Endothelial cell of umbilical vein (primary cell): Measurements from ENCODE around the gene PLD6.
"Not testable (repeated sequence)": the region's sequence is repeated elsewhere in the genome, so short reads cannot be mapped to it uniquely, and the experiment has no call there.

Experiments used
- JUN ChIP-seq: IDR thresholded peaks from 2 replicates; pipeline ENCODE4 v1.6.1; 2011; ENCODE audit warnings: borderline replicate concordance, low read depth; ENCODE audit not compliant: insufficient read length, insufficient read depth
- POLR2A ChIP-seq: IDR thresholded peaks from 2 replicates; pipeline ENCODE4 v1.6.1; 2012; ENCODE audit warnings: low read depth, mild to moderate bottlenecking, control low read depth, low read length
- TF ChIP-seq, protein P1 (sequence below), 2 donors: IDR thresholded peaks; 1 replicate in 1 of 2; 2 replicates in 1 of 2; pipeline ENCODE4 v1.5.1; 2011; ENCODE audit warnings: low read length in 2 of 2, mild to moderate bottlenecking in 2 of 2, moderate library complexity in 2 of 2, control low read depth in 1 of 2, inconsistent platforms in 1 of 2, low read depth in 1 of 2; ENCODE audit not compliant: insufficient read depth in 1 of 2; ENCODE audit errors: extremely low read depth in 1 of 2
- TF ChIP-seq, protein P2 (sequence below): IDR thresholded peaks from 2 replicates; pipeline ENCODE4 v1.6.1; 2011; ENCODE audit not compliant: insufficient read depth, insufficient read length

DNA sequence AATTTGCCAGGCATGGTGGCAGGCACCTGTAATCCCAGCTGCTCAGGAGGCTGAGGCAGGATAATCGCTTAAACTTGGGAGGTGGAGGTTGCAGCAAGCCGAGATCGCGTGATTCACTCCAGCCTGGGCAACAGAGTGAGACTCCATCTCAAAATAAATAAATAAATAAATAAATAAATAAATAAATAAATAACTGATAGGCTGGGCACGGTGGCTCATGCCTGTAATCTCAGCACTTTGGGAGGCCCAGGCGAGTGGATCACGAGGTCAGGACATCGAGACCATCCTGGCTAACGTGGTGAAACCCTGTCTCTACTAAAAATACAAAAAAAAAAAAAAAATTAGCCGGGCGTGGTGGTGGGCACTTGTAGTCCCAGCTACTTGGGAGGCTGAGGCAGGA, 49.6 kb upstream of the PLD6 start:
- TF ChIP-seq, protein P1, sequence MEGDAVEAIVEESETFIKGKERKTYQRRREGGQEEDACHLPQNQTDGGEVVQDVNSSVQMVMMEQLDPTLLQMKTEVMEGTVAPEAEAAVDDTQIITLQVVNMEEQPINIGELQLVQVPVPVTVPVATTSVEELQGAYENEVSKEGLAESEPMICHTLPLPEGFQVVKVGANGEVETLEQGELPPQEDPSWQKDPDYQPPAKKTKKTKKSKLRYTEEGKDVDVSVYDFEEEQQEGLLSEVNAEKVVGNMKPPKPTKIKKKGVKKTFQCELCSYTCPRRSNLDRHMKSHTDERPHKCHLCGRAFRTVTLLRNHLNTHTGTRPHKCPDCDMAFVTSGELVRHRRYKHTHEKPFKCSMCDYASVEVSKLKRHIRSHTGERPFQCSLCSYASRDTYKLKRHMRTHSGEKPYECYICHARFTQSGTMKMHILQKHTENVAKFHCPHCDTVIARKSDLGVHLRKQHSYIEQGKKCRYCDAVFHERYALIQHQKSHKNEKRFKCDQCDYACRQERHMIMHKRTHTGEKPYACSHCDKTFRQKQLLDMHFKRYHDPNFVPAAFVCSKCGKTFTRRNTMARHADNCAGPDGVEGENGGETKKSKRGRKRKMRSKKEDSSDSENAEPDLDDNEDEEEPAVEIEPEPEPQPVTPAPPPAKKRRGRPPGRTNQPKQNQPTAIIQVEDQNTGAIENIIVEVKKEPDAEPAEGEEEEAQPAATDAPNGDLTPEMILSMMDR (IDR thresholded peaks at IDR 0.05; ENCODE audit: extremely low read depth in 1 of 2, insufficient read depth in 1 of 2, low read depth in 1 of 2, low read length in 2 of 2), result not testable (repeated sequence)
- TF ChIP-seq JUN, POLR2A: not testable (repeated sequence)
- TF ChIP-seq, protein P2, sequence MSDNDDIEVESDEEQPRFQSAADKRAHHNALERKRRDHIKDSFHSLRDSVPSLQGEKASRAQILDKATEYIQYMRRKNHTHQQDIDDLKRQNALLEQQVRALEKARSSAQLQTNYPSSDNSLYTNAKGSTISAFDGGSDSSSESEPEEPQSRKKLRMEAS, result not testable (repeated sequence)
